SK-N-MC (cell line): ENCODE measurements around the gene OLIG2.
A peak's percentile ranks its signal among the peaks of the same experiment; 100 is the strongest.

Experiments used
- DNase-seq: peaks from one replicate; pipeline ENCODE4 v3.0.0-alpha.2; 2011; ENCODE audit warnings: low read depth, low spot score
- H3K27ac ChIP-seq: fragments of 200-600 bp; sonication (generic); 2 replicates; pipeline ENCODE4 v1.5.1; 2016; ENCODE audit warnings: mixed run types
- H3K36me3 ChIP-seq: fragments of 200-600 bp; sonication (generic); 2 replicates; pipeline ENCODE4 v1.6.1; 2017; ENCODE audit warnings: antibody characterized with exemption, low read length, mixed read lengths; ENCODE audit not compliant: insufficient read depth
- H3K4me3 ChIP-seq: fragments of 200-600 bp; sonication (generic); 2 replicates; pipeline ENCODE4 v1.5.1; 2016
- H3K9ac ChIP-seq: fragments of 200-600 bp; sonication (generic); 2 replicates; pipeline ENCODE4 v1.8.0; 2017; ENCODE audit warnings: mixed run types, mixed read lengths; ENCODE audit not compliant: insufficient read length
- H3K9me3 ChIP-seq: fragments of 200-600 bp; sonication (generic); 2 replicates; pipeline ENCODE4 v1.6.1; 2017; ENCODE audit warnings: low read depth, mild to moderate bottlenecking, antibody characterized with exemption, low read length, moderate library complexity, mixed read lengths
- EZH2 ChIP-seq: fragments of 200-600 bp; sonication (generic); IDR thresholded peaks from one replicate; pipeline ENCODE4 v1.6.1; 2017; ENCODE audit warnings: antibody characterized with exemption
- FOXP2 ChIP-seq: optimal IDR thresholded peaks from 2 replicates; pipeline ENCODE3; 2011; ENCODE audit warnings: mild to moderate bottlenecking, moderate library complexity; ENCODE audit not compliant: insufficient read depth; ENCODE audit errors: extremely low read length, control extremely low read depth
- POLR2AphosphoS5 ChIP-seq: IDR thresholded peaks from 2 replicates; pipeline ENCODE4 v1.6.1; 2012; ENCODE audit warnings: mild to moderate bottlenecking, low read depth, low read length, borderline replicate concordance

OLIG2 gene

DNA sequence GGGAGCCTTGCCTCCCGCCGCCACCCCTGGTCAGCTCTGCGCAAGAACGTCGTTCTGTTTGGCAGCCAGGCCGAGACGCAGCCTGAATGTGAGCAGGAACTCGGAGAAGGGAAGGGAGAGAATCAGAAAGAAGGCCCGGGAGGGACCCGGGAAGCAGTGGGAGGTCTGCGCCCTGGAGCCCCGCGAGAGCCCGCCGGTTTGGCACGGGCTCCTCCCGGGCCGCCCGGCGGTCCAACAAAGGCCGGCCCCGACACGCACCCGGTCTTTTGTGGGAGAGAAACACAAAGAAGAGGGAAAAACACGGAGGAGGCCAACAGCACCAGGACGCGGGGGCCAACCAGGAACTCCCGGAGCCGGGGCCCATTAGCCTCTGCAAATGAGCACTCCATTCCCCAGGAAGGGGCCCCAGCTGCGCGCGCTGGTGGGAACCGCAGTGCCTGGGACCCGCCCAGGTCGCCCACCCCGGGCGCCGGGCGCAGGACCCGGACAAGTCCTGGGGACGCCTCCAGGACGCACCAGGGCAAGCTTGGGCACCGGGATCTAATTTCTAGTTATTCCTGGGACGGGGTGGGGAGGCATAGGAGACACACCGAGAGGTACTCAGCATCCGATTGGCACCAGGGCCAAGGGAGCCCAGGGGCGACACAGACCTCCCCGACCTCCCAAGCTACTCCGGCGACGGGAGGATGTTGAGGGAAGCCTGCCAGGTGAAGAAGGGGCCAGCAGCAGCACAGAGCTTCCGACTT lies 2.7 kb upstream of the OLIG2 start:
- TF ChIP-seq EZH2 = peak; percentile 74
- no peak for TF ChIP-seq POLR2AphosphoS5
- Histone ChIP-seq H3K9ac (no peak overlapping the region), H3K4me3 (no peak overlapping the region), H3K27ac (no peak overlapping the region), H3K9me3 (no peaks in the 10 kb centered on the region), H3K36me3 (no peaks in the 10 kb centered on the region)
- no peak for DNase-seq

DNA sequence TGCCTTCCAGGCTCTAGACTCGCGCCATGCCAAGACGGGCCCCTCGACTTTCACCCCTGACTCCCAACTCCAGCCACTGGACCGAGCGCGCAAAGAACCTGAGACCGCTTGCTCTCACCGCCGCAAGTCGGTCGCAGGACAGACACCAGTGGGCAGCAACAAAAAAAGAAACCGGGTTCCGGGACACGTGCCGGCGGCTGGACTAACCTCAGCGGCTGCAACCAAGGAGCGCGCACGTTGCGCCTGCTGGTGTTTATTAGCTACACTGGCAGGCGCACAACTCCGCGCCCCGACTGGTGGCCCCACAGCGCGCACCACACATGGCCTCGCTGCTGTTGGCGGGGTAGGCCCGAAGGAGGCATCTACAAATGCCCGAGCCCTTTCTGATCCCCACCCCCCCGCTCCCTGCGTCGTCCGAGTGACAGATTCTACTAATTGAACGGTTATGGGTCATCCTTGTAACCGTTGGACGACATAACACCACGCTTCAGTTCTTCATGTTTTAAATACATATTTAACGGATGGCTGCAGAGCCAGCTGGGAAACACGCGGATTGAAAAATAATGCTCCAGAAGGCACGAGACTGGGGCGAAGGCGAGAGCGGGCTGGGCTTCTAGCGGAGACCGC lies 2.0 kb upstream of the OLIG2 start:
- H3K9me3 ChIP-seq = no peaks in the 10 kb centered on the region
- H3K4me3 ChIP-seq = no peak overlapping the region
- H3K9ac ChIP-seq = no peak overlapping the region
- no peaks in the 10 kb centered on the region for H3K36me3 ChIP-seq
- H3K27ac ChIP-seq = no peak overlapping the region
- DNase-seq = no peak
- peak; percentile 38 for TF ChIP-seq EZH2
- TF ChIP-seq FOXP2 = no peak
- no peak for TF ChIP-seq POLR2AphosphoS5

DNA sequence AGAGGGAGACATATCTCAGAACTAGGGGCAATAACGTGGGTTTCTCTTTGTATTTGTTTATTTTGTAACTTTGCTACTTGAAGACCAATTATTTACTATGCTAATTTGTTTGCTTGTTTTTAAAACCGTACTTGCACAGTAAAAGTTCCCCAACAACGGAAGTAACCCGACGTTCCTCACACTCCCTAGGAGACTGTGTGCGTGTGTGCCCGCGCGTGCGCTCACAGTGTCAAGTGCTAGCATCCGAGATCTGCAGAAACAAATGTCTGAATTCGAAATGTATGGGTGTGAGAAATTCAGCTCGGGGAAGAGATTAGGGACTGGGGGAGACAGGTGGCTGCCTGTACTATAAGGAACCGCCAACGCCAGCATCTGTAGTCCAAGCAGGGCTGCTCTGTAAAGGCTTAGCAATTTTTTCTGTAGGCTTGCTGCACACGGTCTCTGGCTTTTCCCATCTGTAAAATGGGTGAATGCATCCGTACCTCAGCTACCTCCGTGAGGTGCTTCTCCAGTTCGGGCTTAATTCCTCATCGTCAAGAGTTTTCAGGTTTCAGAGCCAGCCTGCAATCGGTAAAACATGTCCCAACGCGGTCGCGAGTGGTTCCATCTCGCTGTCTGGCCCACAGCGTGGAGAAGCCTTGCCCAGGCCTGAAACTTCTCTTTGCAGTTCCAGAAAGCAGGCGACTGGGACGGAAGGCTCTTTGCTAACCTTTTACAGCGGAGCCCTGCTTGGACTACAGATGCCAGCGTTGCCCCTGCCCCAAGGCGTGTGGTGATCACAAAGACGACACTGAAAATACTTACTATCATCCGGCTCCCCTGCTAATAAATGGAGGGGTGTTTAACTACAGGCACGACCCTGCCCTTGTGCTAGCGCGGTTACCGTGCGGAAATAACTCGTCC lies 1.3 kb upstream of the OLIG2 start:
- Histone ChIP-seq H3K9ac (no peak overlapping the region), H3K9me3 (no peaks in the 10 kb centered on the region)
- DNase-seq = no peak

DNA sequence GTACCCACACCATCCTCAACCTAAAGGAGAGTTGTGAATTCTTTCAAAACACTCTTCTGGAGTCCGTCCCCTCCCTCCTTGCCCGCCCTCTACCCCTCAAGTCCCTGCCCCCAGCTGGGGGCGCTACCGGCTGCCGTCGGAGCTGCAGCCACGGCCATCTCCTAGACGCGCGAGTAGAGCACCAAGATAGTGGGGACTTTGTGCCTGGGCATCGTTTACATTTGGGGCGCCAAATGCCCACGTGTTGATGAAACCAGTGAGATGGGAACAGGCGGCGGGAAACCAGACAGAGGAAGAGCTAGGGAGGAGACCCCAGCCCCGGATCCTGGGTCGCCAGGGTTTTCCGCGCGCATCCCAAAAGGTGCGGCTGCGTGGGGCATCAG lies 638 bp upstream of the OLIG2 start:
- H3K9ac ChIP-seq = no peak overlapping the region
- H3K27ac ChIP-seq = no peak overlapping the region
- no peak overlapping the region for H3K4me3 ChIP-seq
- no peak for TF ChIP-seq POLR2AphosphoS5
- no peak for TF ChIP-seq FOXP2
- no peak for TF ChIP-seq EZH2
- no peaks in the 10 kb centered on the region for H3K36me3 ChIP-seq
- no peaks in the 10 kb centered on the region for H3K9me3 ChIP-seq
- no peak for DNase-seq

More for the DNA sequence above, 1.3 kb upstream of the OLIG2 start:
- Histone ChIP-seq H3K36me3 (no peaks in the 10 kb centered on the region), H3K27ac (no peak overlapping the region), H3K4me3 (no peak overlapping the region)
- TF ChIP-seq FOXP2 (no peak), EZH2 (no peak), POLR2AphosphoS5 (no peak)

DNA sequence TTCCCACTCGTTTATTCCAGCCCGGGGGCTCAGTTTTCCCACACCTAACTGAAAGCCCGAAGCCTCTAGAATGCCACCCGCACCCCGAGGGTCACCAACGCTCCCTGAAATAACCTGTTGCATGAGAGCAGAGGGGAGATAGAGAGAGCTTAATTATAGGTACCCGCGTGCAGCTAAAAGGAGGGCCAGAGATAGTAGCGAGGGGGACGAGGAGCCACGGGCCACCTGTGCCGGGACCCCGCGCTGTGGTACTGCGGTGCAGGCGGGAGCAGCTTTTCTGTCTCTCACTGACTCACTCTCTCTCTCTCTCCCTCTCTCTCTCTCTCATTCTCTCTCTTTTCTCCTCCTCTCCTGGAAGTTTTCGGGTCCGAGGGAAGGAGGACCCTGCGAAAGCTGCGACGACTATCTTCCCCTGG lies 716 bp downstream of the OLIG2 start:
- no peaks in the 10 kb centered on the region for H3K9me3 ChIP-seq
- H3K9ac ChIP-seq = no peak overlapping the region
- DNase-seq = no peak
- H3K27ac ChIP-seq = no peak overlapping the region
- H3K4me3 ChIP-seq = no peak overlapping the region
- H3K36me3 ChIP-seq = no peaks in the 10 kb centered on the region
- TF ChIP-seq POLR2AphosphoS5 (no peak), EZH2 (peak; percentile 60)

DNA sequence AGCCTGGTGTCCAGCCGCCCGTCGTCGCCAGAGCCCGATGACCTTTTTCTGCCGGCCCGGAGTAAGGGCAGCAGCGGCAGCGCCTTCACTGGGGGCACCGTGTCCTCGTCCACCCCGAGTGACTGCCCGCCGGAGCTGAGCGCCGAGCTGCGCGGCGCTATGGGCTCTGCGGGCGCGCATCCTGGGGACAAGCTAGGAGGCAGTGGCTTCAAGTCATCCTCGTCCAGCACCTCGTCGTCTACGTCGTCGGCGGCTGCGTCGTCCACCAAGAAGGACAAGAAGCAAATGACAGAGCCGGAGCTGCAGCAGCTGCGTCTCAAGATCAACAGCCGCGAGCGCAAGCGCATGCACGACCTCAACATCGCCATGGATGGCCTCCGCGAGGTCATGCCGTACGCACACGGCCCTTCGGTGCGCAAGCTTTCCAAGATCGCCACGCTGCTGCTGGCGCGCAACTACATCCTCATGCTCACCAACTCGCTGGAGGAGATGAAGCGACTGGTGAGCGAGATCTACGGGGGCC lies 1.2 kb downstream of the OLIG2 start:
- no peak overlapping the region for H3K27ac ChIP-seq
- no peak for TF ChIP-seq FOXP2
- no peak for TF ChIP-seq POLR2AphosphoS5
- TF ChIP-seq EZH2 = no peak
- no peaks in the 10 kb centered on the region for H3K36me3 ChIP-seq
- no peak overlapping the region for H3K9ac ChIP-seq
- no peaks in the 10 kb centered on the region for H3K9me3 ChIP-seq
- DNase-seq = no peak
- no peak overlapping the region for H3K4me3 ChIP-seq

DNA sequence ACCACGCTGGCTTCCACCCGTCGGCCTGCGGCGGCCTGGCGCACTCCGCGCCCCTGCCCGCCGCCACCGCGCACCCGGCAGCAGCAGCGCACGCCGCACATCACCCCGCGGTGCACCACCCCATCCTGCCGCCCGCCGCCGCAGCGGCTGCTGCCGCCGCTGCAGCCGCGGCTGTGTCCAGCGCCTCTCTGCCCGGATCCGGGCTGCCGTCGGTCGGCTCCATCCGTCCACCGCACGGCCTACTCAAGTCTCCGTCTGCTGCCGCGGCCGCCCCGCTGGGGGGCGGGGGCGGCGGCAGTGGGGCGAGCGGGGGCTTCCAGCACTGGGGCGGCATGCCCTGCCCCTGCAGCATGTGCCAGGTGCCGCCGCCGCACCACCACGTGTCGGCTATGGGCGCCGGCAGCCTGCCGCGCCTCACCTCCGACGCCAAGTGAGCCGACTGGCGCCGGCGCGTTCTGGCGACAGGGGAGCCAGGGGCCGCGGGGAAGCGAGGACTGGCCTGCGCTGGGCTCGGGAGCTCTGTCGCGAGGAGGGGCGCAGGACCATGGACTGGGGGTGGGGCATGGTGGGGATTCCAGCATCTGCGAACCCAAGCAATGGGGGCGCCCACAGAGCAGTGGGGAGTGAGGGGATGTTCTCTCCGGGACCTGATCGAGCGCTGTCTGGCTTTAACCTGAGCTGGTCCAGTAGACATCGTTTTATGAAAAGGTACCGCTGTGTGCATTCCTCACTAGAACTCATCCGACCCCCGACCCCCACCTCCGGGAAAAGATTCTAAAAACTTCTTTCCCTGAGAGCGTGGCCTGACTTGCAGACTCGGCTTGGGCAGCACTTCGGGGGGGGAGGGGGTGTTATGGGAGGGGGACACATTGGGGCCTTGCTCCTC lies 1.9 kb downstream of the OLIG2 start:
- Histone ChIP-seq H3K9me3 (no peaks in the 10 kb centered on the region), H3K36me3 (no peaks in the 10 kb centered on the region), H3K4me3 (no peak overlapping the region), H3K27ac (no peak overlapping the region), H3K9ac (no peak overlapping the region)
- DNase-seq = no peak
- TF ChIP-seq FOXP2 = no peak
- no peak for TF ChIP-seq EZH2
- no peak for TF ChIP-seq POLR2AphosphoS5

DNA sequence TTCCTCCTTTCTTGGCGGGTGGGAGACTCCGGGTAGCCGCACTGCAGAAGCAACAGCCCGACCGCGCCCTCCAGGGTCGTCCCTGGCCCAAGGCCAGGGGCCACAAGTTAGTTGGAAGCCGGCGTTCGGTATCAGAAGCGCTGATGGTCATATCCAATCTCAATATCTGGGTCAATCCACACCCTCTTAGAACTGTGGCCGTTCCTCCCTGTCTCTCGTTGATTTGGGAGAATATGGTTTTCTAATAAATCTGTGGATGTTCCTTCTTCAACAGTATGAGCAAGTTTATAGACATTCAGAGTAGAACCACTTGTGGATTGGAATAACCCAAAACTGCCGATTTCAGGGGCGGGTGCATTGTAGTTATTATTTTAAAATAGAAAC lies 2.5 kb downstream of the OLIG2 start:
- TF ChIP-seq EZH2 (no peak), POLR2AphosphoS5 (no peak), FOXP2 (no peak)
- no peak overlapping the region for H3K4me3 ChIP-seq
- H3K36me3 ChIP-seq = no peaks in the 10 kb centered on the region
- H3K9me3 ChIP-seq = no peaks in the 10 kb centered on the region
- H3K9ac ChIP-seq = no peak overlapping the region
- no peak overlapping the region for H3K27ac ChIP-seq
- no peak for DNase-seq
